ENCODE measurements around the gene PLA2G4E.

The PLA2G4E gene

GRCh38 chr15:41949401-41950126, 71.3 kb downstream of the PLA2G4E start:
- TF ChIP-seq POLR2A (IDR thresholded peaks at IDR 0.05; ENCODE audit: low read length) (no peak), GATA1 (IDR thresholded peaks at IDR 0.05; ENCODE audit: low read depth, low read length) (no peak)
- DNase-seq, result no peak

GRCh38 chr15:41948490-41948889, 72.4 kb downstream of the PLA2G4E start:
- no peak for TF ChIP-seq GATA1 (IDR thresholded peaks at IDR 0.05; ENCODE audit: low read depth, low read length)
- TF ChIP-seq POLR2A (IDR thresholded peaks at IDR 0.05; ENCODE audit: low read length), result no peak
- no peak for DNase-seq

GRCh38 chr15:41946970-41947369, 73.9 kb downstream of the PLA2G4E start:
- DNase-seq, result no peak
- TF ChIP-seq POLR2A (IDR thresholded peaks at IDR 0.05; ENCODE audit: low read length) (no peak), GATA1 (IDR thresholded peaks at IDR 0.05; ENCODE audit: low read depth, low read length) (no peak)

- TF ChIP-seq GATA1 (IDR thresholded peaks at IDR 0.05; ENCODE audit: low read depth, low read length), result no peak
- no peak for TF ChIP-seq POLR2A (IDR thresholded peaks at IDR 0.05; ENCODE audit: low read length)
- no peak for DNase-seq
Measured at GRCh38 chr15:41945731-41946130, 75.1 kb downstream of the PLA2G4E start.

GRCh38 chr15:41945221-41945620, 75.6 kb downstream of the PLA2G4E start:
- no peak for TF ChIP-seq GATA1 (IDR thresholded peaks at IDR 0.05; ENCODE audit: low read depth, low read length)
- DNase-seq, result no peak

GRCh38 chr15:41944313-41944940, 76.4 kb downstream of the PLA2G4E start:
- DNase-seq, result no peak
- TF ChIP-seq POLR2A (IDR thresholded peaks at IDR 0.05; ENCODE audit: low read length) (no peak), GATA1 (IDR thresholded peaks at IDR 0.05; ENCODE audit: low read depth, low read length) (no peak)

GRCh38 chr15:41943543-41944312, 77.1 kb downstream of the PLA2G4E start:
- no peak for TF ChIP-seq POLR2A (IDR thresholded peaks at IDR 0.05; ENCODE audit: low read length)
- TF ChIP-seq GATA1 (IDR thresholded peaks at IDR 0.05; ENCODE audit: low read depth, low read length), result no peak
- DNase-seq, result no peak

GRCh38 chr15:41942886-41943285, 78.0 kb downstream of the PLA2G4E start:
- DNase-seq, result no peak
- no peak for TF ChIP-seq POLR2A (IDR thresholded peaks at IDR 0.05; ENCODE audit: low read length)
- TF ChIP-seq GATA1 (IDR thresholded peaks at IDR 0.05; ENCODE audit: low read depth, low read length), result no peak

GRCh38 chr15:41941644-41942415, 79.0 kb downstream of the PLA2G4E start:
- DNase-seq, result no peak
- TF ChIP-seq POLR2A (IDR thresholded peaks at IDR 0.05; ENCODE audit: low read length) (no peak), GATA1 (IDR thresholded peaks at IDR 0.05; ENCODE audit: low read depth, low read length) (no peak)

GRCh38 chr15:41940441-41940857, 80.4 kb downstream of the PLA2G4E start:
- TF ChIP-seq POLR2A (IDR thresholded peaks at IDR 0.05; ENCODE audit: low read length) (no peak), GATA1 (IDR thresholded peaks at IDR 0.05; ENCODE audit: low read depth, low read length) (no peak)
- DNase-seq, result no peak

- TF ChIP-seq GATA1 (IDR thresholded peaks at IDR 0.05; ENCODE audit: low read depth, low read length) (no peak), POLR2A (IDR thresholded peaks at IDR 0.05; ENCODE audit: low read length) (no peak)
Measured at GRCh38 chr15:41939986-41940385, 80.9 kb downstream of the PLA2G4E start.

GRCh38 chr15:41937568-41937923, 83.3 kb downstream of the PLA2G4E start:
- no peak for TF ChIP-seq GATA1 (IDR thresholded peaks at IDR 0.05; ENCODE audit: low read depth, low read length)
- no peak for TF ChIP-seq POLR2A (IDR thresholded peaks at IDR 0.05; ENCODE audit: low read length)
- DNase-seq, result no peak

More at GRCh38 chr15:41939986-41940385, 80.9 kb downstream of the PLA2G4E start:
- no peak for DNase-seq

GRCh38 chr15:41936649-41937567, 83.9 kb downstream of the PLA2G4E start:
- DNase-seq, result no peak
- TF ChIP-seq GATA1 (IDR thresholded peaks at IDR 0.05; ENCODE audit: low read depth, low read length) (no peak), POLR2A (IDR thresholded peaks at IDR 0.05; ENCODE audit: low read length) (no peak)
